Stimulated activated CD4-positive, alpha-beta T cell treated with anti-CD3 and anti-CD28 coated beads, Interleukin-1b, Interleukin-23, amount 100 ng/mL, for 48 hours (primary cell): ENCODE data around the gene AP5B1.

Experiments used
- DNase-seq: peaks from one replicate; pipeline ENCODE4 v3.0.0-alpha.2; 2020

Gene AP5B1

DNA sequence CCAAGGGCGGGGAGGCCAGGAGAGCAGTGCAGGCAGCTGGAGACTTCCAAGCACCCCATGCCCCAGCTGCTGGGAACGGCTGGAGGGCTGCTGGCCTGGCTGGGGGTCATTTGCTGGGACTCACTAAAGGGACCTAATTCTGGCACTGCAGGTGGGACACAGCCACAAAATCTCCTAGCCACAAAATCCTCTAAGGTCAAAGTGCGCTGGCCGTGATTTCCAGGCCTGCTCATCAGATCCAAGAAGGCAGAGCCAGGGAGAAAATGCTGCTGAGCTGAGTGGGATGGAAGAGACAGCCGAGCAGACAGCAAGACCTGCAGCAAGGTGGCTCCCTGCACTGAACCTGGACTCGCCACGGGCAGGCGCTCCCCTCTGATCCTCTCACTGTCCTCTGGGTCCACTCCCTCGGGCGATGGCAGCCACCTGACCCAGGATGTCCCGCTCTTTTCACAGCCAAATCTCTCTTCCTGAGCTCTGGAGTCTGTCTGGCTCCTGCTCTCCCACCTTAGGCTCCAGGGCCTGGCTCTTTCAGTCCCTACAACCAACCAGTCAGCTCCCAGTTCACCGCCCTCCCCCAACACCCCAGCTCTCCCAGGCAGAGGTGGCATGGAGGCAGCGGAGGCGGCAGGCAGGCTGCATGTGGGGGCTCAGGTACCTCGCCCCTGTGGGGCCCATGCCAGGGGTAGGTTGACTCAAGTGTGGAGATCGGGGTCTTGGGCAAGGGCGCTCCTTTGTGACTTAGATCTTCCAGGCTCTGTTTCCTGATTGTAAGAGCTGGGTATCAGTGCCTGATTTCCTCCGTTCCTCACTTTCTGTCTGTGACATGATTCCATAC is 20.6 kb upstream of the AP5B1 start:
- DNase-seq = no peak

DNA sequence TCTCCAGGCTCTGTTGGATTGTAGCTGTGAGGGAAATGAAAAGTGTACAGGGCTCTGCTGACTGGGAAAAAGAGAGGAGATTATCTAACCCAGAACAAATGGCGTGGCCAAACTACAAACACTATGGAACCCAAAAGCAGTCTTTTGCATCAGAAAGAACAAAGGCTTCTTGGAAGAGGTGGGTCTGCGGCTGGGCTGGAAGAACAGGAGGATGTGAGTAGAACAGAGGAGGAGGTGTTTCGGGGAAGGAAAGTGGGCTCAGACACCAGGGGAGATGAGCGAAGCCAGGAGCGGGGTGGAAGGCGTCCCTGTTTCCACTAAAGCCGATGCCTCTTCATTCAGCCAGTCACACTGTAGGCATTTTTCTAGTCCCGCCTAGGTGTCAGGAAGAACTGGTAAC is 18.1 kb upstream of the AP5B1 start:
- no peak for DNase-seq

DNA sequence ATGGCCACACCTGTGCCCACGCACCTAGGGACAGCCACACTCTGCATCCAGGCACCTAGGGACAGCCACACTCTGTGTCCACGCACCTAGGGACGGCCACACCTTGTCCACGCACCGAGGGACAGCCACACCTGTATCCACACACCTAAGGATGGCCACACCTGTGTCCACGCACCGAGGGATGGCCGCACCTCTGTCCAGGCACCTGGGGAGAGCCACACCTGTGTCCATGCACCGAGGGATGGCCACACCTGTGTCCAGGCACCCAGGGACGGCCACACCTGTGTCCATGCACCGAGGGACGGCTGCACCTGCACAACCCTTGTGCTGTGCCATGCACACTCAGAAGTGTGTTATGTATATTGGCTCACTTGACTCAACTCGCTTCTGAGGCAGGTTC is 16.9 kb upstream of the AP5B1 start:
- no peak for DNase-seq

DNA sequence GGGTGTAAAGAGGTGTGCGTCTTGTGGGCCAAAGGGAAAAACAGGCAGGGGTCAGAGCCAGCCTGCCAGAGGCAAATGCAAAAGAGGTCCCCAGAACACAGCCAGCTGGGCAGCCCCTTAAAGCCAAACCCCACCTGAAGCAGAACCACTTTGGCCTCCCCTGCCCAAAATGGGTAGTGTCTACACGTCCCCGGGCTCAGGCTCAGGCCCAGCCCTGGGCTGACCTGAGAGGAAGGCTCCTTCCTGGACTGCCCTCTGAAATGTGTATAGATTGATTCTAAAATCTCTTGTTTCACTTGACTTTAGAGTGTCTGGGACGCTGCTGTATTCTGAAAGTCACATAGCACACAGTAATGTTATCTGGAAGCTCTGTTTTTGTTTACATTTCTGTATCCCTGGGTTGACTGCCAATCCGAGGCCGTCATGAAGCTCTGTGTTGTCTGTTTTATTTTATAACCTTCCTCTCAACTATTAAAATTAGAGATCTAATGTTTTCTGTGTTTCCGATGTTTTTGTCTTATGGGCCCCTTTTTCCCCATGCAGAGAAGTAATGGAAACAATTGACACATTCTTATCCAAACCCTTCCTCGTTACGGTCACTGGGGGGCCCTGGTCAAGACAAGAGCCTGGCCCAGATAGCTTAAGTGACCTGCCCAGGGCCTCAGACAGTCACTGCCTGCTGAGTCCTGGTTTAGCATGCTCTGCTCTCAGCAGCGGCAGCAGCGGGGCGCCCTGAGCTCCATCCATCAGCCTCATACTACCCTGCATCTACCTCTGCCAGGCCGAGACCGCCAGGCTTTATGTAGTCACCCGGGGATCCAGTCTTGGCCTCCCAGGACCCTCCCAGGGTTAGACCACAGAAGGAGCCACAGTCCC is 16.2 kb upstream of the AP5B1 start:
- no peak for DNase-seq

DNA sequence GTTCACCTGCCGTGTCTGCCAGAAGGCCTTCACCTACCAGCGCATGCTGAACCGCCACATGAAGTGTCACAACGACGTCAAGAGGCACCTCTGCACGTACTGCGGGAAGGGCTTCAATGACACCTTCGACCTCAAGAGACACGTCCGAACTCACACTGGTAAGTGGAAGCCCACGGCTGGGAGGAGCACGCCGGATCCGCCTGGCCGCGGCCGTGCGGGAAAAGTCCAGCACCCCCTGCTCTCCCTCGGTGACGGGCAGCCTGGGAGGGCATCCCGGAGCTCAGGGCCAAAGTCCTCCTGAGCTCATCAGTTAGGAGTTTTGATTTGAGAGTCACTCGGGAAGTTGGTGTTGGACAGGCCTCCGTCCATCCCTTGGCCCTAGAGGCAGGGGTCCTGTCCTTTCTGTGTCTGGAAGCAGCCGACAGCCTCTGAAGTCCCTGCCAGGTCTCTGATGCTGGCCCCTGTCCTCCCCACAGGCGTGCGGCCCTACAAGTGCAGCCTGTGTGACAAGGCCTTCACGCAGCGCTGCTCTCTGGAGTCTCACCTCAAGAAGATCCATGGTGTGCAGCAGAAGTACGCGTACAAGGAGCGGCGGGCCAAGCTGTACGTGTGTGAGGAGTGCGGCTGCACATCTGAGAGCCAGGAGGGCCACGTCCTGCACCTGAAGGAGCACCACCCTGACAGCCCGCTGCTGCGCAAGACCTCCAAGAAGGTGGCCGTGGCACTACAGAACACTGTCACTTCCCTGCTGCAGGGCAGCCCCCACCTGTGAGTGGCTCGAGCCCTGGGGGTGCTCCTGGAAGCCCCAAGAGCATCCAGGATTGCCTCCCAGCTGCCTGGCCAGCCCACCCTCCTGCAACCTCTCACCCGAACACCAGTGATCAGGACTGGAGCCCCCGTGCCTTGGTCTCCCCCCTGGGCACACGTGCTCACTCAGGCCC is 14.1 kb upstream of the AP5B1 start:
- DNase-seq = no peak

DNA sequence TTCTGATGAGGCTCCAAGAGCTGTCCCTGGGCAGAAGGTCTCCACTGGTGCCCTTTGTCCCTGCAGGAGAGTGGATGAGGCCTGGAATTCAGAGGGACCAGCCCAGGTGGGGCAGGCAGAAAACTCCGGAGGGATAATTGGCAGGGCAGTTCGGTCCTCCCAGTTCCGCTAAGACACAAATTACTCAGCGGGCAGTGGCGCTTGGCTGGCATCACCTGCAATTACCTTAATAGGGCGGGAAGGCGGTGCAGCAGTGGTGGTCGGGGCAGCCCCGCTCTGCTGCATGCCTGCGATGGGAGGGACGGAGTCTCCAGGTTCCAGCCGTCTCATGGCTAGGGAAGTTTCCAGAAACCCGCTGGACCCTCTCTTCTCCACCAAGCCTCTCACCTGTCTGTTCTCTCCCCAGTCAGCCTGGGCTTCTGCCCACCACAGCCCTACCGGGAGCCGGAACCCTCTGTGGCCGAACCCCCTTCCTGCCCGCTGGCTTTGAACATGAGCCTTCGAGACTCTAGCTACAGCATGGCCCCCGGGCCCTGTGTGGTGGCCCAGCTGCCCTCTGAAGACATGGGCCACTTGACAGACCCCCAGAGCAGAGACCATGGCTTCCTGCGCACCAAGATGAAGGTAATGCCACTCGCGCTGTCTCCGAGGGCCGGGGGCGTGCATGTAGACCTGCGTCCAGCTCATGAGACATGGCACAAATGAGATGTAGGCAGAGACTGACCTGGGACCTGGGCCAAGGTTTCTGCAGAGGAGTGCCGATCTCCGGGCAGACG is 13.0 kb upstream of the AP5B1 start:
- no peak for DNase-seq

DNA sequence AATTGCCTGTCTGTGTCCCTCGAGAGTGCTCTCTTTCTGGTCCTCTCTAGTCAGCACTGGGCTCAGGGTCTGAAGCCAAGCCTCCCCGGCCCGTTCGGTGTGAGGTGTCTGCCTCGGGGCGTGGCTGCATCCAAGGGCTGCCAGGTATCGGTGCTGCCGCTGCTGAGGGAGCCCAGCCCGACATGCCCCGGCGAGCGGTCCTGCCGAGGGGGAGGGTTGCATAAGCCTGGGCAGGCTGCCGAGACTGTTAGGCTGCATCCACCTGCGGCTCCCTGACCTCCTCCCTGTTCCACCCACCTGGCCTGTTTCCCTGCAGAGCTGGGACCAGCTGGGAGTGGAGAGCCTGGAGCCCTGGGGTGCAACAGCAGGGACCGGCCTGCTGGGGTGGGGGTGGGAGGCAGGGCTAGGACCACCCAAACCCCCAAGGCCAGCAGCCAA is 12.4 kb upstream of the AP5B1 start:
- no peak for DNase-seq

DNA sequence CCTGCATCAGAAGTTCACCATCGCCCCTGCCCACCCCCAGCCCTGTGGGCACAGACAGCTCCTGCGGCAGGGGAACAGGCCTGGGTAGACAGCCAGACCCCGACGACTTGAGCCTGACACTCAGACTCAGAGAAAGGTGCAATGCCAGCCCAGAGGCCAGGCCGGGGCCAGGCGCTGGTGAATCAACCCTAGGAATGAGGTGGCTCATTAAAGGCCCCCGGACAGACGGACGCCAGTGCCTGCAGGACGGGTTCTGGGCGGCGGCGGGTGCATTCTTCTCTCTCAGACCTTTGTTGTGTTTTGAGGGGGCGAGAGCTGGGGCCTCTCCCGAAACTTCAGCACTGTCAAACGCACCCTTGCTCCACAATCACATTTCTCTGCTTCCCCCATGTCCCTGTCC is 11.7 kb upstream of the AP5B1 start:
- no peak for DNase-seq

DNA sequence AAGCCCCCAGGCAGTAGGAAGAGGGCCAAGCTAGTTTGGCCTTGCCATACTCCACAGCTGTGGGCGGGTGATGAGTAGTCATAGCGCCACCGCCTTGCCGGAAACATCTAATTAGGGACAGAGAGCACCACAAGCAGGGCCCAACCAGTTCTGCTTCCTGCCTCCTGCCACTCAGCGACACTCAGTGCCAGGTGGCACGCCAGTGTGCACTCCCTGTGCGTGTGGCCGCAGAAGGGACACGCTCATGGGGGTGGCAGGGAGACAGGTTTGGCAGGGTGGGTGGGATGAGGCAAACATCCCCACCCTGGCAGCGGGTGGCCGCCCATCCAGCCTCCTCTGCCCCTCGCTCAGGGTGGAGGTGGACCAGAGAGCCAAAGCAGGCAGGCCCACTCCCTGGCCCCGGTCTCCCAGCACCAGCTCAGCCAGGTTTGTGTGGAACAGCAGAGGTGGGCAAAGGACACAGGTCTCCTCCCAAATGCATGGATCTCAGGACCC is 11.0 kb upstream of the AP5B1 start:
- DNase-seq = peak; percentile 71

DNA sequence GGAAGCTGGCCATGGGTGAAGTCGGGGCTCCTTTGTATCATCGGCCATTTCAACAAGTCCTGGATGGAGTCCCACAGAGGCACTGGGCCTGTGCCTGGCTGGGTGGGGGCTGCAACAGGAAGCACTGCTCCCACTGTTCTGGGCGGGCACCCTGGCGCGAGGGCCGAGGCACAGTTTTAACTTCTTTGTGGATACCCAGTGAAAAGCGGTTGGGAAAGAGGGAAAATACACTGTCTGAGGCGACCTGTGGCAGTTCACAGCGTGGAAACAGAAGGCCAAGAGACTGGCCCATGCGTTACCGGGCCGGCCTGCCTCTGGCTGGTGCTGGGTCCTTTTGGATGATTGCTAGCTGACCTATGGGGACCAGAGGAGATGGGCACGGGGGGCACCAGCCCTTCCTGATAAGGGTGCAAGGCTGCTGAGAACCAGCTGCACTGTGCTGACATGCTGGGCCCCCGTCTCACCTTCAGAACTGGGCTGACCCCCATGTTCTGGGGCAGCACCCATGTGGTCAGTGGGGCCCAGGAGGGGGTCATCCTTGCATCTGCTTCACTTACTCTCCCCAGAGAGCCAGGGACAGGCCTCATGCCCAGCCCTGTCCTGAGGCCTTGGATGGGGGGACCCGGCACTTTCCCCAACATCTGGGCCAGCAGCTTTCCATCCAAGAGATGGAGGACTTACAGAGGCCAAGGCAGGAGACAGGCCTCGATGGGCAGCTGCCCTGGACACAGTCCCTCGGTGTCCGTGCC is 10.3 kb upstream of the AP5B1 start:
- no peak for DNase-seq

DNA sequence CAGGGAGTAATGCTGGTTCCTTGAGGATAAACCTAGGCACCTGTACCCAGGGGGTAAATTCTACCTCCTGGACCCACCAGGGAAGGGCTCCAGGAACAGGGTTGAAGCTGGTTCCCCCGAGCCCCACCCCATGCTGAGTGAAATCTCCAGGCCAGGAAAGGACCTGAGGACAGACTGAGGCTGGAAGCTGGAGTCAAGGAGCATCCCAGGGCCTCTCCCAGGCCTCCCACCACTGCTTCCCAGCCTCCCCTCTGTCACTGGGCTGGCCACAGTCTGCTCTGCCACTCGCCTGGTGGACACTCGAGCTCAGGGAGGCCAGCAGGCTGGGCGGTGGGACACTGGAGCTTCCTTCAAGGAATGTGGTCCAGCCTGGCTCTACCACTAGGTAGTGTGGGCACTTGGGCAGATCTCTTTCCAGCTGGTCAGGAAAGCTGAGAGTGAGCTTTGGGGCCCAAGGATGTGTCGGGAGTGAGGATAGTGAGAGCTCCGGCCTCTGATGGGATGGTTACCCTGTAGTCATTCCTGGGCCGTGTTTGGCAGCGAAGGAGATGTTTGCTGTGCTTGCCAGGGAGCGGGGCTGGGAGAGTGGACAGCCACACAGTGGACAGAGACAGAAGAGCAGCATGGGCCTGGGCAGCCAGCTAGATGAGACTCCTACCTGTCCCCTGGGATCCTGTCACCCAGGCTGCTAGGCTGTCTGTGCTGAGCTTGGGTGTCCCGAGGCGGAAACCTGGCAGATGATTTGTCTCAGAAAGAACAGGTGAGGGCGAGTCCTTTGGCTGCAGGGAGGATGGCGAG is 9.5 kb upstream of the AP5B1 start:
- no peak for DNase-seq

DNA sequence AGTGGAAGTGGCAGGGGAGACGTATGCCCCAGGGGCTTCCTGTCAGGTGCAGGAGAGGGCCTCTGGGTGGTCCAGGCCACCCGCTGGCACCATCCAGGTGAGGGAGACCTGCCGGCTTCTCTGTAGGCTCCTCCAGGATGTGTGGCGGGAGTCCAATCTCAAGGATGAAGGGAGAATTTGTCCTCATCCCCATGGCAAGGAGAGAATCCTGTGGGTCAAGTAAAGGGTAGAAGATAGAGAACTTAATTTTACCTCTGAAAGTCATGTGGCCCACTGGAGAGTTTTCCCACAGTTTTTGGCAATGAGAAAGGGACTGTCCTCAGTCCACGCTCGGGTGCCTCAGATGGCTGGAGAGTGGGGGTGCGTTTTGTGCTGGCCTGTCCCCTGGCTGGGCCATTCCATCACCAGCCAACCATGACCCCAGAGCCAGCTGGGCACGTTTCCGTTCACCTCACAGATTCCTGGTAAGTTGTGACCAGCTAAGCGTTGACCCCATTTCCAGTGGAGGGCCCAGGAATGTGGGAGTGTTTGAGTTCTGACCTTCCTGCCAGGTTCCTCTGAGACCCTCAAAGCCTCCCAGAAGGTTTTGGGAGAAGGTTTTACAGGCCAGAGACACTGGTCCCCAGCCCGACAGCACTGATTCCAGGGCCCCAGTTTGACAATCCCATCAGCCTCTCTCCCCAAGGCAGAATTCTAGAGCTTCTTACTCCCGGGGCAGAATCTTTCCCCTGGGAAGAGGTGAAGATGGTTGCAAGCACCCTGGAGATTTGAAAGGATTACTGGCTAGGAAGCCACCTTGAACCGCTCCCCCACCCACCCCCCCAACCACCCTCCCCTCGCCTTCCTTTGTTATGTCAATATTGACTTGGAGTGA is 8.7 kb upstream of the AP5B1 start:
- no peak for DNase-seq

DNA sequence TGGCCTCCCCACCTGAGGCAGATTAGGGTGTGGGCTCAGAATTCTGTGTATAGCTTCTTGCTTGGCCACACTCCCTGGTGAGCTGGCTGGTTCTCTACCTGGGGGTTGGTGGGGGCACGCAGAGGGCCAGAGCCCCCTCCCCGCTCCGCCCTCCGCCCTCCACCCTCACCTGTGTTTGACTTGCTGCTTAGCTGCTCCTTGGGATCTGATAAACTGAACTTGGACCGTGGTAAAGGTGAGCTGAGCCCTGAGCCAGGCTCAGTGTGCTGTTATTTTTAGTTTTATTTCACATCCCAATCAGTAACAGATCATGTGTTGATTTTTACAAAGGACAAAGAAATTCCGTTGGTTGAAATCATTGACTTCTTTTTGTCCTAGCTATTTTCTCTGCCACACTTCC is 8.0 kb upstream of the AP5B1 start:
- no peak for DNase-seq

DNA sequence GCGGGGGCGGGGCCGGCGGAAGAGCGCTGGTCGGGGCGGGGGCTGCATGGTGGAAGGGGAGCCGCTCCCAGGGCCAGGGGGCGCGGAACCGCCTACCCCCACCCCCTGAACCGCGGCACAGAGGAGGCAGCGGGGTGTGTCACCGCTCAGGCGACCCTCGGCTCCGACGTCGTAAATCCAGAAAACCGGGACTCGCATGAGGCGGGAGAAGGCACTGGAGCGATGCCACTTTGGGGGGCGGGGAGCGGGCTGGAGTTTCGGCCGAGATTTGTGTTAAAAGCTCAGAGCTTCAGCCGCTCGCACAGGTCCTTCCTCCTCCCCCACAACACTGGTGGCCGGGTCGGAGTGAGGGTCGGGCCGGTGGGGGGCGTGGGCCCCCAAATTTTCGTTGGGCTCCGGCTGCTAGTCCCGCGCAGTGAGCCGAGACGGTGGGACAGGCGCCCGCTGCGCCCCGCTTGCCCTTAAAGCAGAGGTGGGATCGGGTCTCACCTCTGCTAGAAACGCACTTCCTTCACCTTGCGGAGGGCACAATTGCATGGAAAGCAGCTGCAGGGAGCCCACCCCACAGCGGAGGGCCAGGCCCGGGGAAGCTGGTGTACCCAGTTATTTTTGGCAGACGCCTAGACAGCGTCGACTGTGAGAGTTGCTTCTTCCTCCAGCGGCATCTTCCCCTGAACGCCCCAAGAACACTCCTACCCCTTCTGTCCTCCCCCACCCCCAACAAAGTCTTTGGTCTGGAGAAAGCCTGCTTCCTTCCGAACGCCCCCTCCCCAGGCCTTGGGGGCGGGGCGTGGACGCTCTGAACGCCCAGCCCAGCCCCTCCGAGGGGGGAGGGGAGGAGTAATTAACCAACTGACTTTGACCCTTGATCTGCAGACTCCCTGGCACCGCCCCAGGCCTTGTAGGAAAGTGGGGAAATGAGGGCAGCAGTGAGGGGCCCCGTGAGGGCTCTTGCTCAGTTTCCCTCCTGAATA is 7.2 kb upstream of the AP5B1 start:
- no peak for DNase-seq

DNA sequence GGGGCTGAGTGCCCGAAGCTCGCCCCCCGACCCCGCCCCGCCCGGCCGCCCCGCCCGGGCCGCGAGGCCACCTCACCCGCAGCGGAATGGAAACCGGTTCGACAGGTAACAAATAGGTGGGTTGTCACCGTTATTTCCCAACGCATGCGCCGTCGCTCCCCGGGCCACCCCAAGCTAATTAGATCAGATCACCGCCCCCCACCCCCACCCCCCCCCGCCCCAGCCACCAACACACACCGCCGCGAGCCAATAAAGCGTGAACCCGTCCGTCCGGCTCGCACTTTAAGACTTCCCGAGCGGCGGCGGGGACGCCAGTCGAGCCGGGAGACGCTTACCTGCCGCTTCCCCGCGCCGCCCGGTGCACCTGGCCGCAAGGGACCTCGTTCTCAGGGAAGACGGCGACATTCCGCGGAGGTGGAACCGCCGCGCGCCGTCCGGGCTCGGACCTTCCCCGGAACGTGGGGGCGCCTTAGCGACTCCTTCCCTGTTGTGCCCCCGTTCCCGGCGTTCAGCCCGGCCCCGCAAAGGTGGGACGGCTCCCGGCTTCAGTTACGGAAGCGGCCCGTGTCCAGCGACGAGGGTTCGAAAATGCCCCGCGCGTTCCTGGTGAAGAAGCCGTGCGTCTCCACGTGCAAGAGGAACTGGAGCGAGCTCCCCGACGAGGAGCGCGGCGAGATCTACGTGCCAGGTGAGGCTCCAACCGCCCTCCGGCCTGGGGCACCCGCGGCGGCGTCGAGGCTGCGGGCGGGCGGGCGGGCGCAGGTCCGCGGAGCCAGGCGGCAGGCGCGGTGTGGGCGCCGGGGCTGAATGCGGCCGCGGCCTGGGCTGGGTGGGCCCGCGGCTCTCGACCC is 6.2 kb upstream of the AP5B1 start, which contains the start of gene OVOL1:
OVOL1 (plus strand) TSS at position 278 of the 851 bp plus-strand sequence; CDS start at position 589, 311 bp downstream.
- no peak for DNase-seq

DNA sequence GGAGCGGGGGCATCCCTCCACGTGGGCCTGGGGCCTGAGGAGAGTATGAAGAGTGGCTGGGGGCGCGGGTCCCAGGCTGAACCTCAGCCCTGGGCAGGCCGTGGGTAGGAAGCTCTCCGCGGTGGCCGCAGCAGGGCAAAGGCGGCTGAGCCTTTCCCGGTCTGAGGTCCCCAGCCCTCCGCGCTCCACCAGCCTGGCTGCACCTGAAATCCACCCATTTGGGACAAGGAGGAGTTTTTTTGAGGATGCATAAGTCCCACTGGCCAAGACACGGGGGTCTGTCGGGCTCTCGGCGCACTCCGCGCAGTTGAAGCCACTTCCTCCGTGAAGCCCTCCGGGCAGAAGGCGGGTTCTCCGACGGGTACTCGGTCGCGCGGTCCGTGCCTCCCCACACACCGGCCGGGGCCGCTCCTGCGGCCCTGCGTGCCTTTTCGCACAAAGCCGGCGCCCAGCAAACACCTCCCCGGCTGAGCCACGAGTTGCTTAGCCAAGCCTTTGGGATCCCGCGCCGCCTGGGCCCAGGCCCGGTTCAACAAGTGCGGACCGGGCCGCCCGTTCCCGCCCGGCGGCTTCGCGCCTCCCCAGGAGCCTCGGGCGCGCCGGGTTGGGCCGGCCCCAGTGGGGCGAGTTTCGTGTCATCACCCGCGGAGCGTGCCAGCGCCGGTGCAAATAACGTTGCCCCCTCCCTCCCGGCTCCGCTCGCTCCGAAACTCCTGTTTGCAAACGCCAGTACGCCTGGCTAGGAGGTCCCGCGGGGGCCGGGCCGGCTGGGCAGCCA is 5.4 kb upstream of the AP5B1 start:
- no peak for DNase-seq
